GDM1 (cell line): ENCODE measurements around the gene CHL1.

Experiments
- DNase-seq: peaks from one replicate; lab custom pipeline; 2025; lab: John Stamatoyannopoulos, UW

CHL1 gene

GRCh38 chr3:278300-279064 is 81.9 kb downstream of the CHL1 start:
- DNase-seq = no peak

- DNase-seq = no peak
These were observed 82.8 kb downstream of the CHL1 start for GRCh38 chr3:279325-279724.

GRCh38 chr3:280681-281080 is 84.1 kb downstream of the CHL1 start:
- no peak for DNase-seq

- no peak for DNase-seq
These were observed 87.8 kb downstream of the CHL1 start for GRCh38 chr3:284322-284721.

- DNase-seq = no peak
These were observed 91.9 kb downstream of the CHL1 start for GRCh38 chr3:288417-288816.

GRCh38 chr3:291028-291427 is 94.5 kb downstream of the CHL1 start:
- DNase-seq = no peak

- DNase-seq = no peak
These were observed 95.3 kb downstream of the CHL1 start for GRCh38 chr3:291646-292436.

- no peak for DNase-seq
These were observed 97.5 kb downstream of the CHL1 start for GRCh38 chr3:294096-294495.

- DNase-seq = no peak
These were observed 98.0 kb downstream of the CHL1 start for GRCh38 chr3:294581-294980.

- no peak for DNase-seq
These were observed 98.6 kb downstream of the CHL1 start for GRCh38 chr3:295166-295565.

- no peak for DNase-seq
These were observed 101.0 kb downstream of the CHL1 start for GRCh38 chr3:297585-297984.

GRCh38 chr3:299590-300301 is 103.2 kb downstream of the CHL1 start:
- DNase-seq = no peak

- DNase-seq = no peak
These were observed 110.6 kb downstream of the CHL1 start for GRCh38 chr3:307182-307581.

- DNase-seq = no peak
These were observed 112.2 kb downstream of the CHL1 start for GRCh38 chr3:308597-309321.

- no peak for DNase-seq
These were observed 115.7 kb downstream of the CHL1 start for GRCh38 chr3:312160-312733.

- DNase-seq = no peak
These were observed 116.3 kb downstream of the CHL1 start for GRCh38 chr3:312911-313310.

- no peak for DNase-seq
These were observed 120.4 kb downstream of the CHL1 start for GRCh38 chr3:317012-317411.

GRCh38 chr3:318903-319302 is 122.3 kb downstream of the CHL1 start:
- DNase-seq = no peak

GRCh38 chr3:324423-324822 is 127.9 kb downstream of the CHL1 start:
- no peak for DNase-seq

GRCh38 chr3:325495-325894 is 128.9 kb downstream of the CHL1 start:
- no peak for DNase-seq

- no peak for DNase-seq
These were observed 134.0 kb downstream of the CHL1 start for GRCh38 chr3:330494-331115.
